Activated CD8-positive, alpha-beta memory T cell treated with anti-CD3 and anti-CD28 coated beads for 4 hours (primary cell): ENCODE measurements around the gene FCHSD1.

Experiments
- DNase-seq, 2 donors: peaks; one replicate each; pipeline ENCODE4 v3.0.0-alpha.2; 2020; ENCODE audit warnings: low read depth in 2 of 2

Gene FCHSD1

DNA sequence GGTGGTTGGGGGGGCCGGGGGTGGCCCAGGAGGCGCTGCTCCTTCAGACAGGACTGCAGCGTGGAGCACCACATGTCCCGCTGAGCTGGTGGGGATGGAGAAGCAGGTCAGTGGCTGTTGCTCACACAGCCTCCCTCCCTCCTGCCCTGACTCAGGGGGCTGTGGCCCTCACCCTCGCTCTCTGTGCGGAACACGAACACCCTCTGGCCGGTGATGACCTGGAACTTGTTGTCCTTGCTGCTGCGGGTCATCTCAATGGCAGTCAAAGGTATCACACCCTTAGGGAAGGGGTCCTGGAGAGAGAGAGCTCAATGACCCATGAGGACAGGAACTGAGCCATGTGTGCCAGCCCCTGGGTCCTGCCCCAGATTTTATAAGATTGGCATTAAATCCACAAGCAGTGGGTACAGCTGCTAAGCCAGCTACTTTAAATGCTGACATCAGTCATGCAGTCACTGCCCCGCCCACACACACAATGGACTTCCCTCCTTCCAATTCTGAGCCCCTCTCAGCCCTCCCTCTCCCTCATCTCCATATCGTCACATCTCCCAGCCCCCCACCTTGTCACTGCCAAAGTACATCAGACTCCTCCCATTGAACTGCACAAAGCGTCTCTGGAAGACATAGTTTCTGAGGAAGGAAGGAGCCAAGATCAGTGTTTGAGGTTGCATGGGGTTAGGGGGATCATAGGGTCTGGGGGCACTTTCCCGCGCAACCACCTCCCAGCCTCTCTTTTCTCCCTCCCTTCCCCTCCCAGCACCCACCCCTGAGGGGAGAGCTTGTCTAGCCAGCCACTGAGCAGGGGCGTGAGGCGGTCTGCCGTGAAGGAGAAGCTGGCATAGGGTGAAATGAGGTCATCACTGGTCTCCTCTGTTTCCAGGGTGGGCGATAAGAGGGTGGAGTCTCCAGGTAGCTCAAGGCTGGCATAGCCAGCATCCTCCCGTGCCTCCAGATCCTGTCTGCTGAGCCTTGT lies 21.9 kb upstream of the FCHSD1 start:
- DNase-seq: no peak

DNA sequence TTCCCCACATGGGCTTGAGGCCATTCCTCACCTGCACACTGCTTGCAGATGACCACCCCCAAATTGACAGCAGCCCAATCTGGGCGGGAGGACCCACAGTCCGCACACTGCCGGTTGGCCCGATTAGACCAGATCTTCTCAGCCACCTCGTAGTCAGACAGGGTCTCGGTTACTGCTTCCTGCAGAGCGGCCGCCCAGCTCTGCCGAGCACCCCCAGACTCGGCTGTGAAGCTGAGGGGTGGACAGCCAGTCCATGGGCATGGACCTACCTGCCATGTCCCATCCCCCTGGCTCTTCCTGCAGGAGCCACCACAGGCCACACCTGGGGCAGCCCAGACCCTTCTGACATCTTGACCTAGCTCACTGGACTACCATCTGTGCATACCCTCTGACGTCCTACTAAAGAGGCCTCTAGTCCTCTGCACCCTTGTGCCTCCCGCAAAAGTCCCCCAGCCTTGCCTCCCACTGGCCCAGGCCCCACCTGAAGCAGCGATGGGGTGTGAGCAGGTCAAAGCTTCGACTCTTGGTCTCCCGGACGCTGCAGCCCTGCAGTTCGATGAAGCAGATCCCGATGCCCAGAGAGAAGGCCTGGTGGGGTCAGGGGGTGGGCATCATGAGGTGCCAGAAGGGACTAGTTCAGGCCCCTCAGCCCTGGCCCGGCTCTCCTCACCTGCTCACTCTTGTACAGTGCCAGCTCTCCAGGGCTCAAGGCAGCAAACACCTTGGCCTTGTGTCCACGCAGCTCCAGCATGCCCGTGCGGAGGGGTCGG lies 21.0 kb upstream of the FCHSD1 start:
- DNase-seq: no peak

- no peak for DNase-seq
Observed at GRCh38 chr5:141669520-141669919, 18.3 kb upstream of the FCHSD1 start.

DNA sequence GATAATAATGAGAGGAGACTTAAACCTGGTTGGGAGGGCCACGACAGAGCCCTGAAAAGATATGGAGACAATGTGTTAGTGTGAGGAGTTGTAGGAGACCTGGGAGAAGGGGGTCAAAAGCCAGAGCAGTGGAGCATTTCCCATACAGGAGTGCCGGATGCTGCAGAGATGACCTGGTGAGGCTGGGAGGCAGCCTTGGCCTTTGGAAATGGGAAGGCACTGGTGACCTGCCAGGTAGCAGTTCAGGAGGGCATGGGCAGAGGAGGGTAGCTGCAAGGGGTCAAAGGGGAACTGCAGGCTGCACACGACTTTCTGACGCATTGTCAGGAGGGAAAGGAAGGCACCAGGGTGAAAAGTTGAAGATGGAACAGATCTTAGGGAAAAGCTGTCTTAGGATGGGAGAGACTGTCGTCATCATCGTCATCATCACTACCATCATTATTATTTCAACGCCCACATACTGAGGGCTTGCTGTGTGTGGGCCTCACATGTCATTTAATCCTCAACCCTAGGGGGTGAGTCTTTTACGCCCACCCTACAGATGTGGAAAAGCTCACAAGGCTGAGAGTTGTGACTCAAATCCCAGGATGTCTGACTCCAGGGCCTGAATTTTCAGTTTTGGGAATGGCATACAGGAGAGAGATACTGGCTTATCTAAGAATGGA lies 17.5 kb upstream of the FCHSD1 start:
- no peak for DNase-seq

GRCh38 chr5:141665995-141666940 lies 15.1 kb upstream of the FCHSD1 start:
- no peak for DNase-seq

GRCh38 chr5:141664733-141665461 lies 13.7 kb upstream of the FCHSD1 start:
- DNase-seq: peak; percentile 44 to 51

- no peak for DNase-seq
Observed at GRCh38 chr5:141663506-141663905, 12.3 kb upstream of the FCHSD1 start.

DNA sequence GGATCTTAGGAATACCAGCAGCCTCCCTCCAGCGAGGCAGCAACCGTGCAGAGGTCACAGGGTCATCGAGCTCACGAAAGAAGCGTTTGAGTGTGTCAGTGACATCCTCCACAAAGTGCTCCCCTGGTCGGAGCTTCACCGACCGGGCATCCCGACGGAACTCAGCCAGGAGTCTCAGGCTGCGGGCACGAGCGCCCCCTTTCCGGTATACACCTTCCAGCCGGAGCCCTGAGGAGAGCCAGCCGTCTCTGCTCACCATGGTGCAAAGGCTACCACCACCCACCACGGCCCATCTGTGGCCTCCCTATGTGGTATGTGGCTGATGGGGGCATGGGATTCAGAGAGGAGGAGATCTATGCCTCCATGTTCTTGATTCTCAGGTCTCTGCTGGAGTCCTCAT lies 10.8 kb upstream of the FCHSD1 start:
- no peak for DNase-seq

GRCh38 chr5:141657937-141658545 lies 6.8 kb upstream of the FCHSD1 start:
- DNase-seq: no peak

- no peak for DNase-seq
Observed at GRCh38 chr5:141657404-141657803, 6.2 kb upstream of the FCHSD1 start.

DNA sequence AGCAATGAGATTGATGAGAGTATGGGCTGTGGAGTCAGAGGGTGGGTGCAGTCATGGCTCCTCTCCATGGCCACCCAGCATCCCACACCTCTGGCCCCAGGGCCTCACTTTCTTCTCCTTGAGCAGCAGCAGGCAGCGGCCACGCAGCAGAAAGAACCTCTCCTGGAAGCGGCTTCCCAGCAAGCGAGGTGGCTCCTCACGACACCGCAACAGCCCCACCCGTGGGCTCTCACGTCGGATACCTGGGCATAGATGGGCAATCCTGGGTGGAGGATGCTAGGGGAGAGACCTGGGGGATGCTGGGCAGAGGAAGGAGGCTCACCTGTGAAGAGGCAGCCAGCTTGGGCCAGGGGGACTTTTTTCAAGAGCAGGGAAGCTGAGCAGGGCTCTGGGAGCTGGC lies 5.2 kb upstream of the FCHSD1 start:
- no peak for DNase-seq

GRCh38 chr5:141655020-141655419 lies 3.8 kb upstream of the FCHSD1 start:
- DNase-seq: no peak

GRCh38 chr5:141654298-141654697 lies 3.1 kb upstream of the FCHSD1 start:
- DNase-seq: no peak

- DNase-seq: no peak
Observed at GRCh38 chr5:141651728-141652105, 499 bp upstream of the FCHSD1 start.

DNA sequence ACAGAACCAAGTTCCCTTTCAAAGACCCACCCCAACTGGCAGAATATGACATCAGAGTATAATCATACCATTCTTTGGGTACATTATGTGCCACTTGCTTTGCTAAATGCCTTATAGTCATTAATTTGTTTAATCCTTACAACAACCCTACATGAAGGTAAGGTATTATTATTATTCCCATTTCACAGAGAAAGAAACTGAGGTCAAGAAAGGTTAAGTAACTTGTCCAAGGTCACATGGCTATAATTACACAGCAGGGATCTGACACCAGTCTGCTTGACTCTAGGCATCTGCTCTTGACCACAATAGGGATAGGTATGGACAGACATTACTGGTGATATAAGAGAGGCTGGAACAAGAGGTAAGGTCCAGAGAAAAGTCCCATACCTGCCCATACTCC lies 1.2 kb downstream of the FCHSD1 start:
- DNase-seq: no peak

- no peak for DNase-seq
Observed at GRCh38 chr5:141649056-141649688, 2.0 kb downstream of the FCHSD1 start.

- DNase-seq: no peak
Observed at GRCh38 chr5:141647851-141648250, 3.4 kb downstream of the FCHSD1 start.

- no peak for DNase-seq
Observed at GRCh38 chr5:141647242-141647641, 4.0 kb downstream of the FCHSD1 start.

DNA sequence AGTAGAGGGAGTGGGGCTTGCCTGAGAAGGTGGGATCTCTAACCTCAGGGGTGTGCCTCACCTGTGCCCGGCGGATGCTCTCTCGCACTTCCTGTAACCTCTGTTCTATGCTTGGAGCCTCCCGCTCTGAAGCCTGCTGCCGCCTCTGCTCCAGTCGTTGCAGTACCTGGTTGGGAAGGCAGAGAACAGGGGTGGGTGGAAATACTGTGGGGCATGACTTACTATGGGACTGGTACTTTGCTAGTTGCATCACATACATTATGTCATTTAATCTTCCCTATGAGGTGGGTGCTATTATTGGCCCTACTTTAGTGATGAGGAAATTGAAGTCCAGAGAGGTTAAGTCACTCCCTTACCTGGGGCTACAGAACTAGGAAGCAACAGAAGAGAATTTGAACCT lies 5.2 kb downstream of the FCHSD1 start:
- DNase-seq: no peak
